ENCODE data around the gene CUL7.
A peak's percentile ranks its signal among the peaks of the same experiment; 100 is the strongest.

Gene CUL7

GRCh38 chr6:43093436-43094289 is 40.0 kb upstream of the CUL7 start:
- Histone ChIP-seq H4K20me1 (ENCODE audit: insufficient read depth, low read length, poor library complexity, severe bottlenecking) (peaks cover 13% of the 10 kb centered on the region), H3K9ac (ENCODE audit: low read depth, low read length, poor library complexity, severe bottlenecking) (no peak overlapping the region), H3K4me3 (ENCODE audit: low read length, poor library complexity, severe bottlenecking) (no peak overlapping the region), H3K27me3 (ENCODE audit: insufficient read depth, low read length, poor library complexity, severe bottlenecking) (no peaks in the 10 kb centered on the region), H3K9me2 (replicated peaks; ENCODE audit: low read depth, low read length) (no peaks in the 10 kb centered on the region), H3K4me2 (ENCODE audit: low read depth, low read length, poor library complexity, severe bottlenecking) (peak overlapping the region; percentile 22), H3K4me1 (ENCODE audit: insufficient read depth, low read length, poor library complexity, severe bottlenecking) (peaks cover 21% of the 10 kb centered on the region), H3K79me2 (ENCODE audit: insufficient read depth, low read length) (peaks cover 75% of the 10 kb centered on the region), H3F3A (ENCODE audit: low read depth) (no peaks in the 10 kb centered on the region), H3K9me3 (ENCODE audit: insufficient read depth, low read depth, low read length) (no peaks in the 10 kb centered on the region), H2AFZ (ENCODE audit: low read length) (no peak overlapping the region), H3K36me3 (ENCODE audit: insufficient read depth, low read length) (no peaks in the 10 kb centered on the region)
- TF ChIP-seq, protein P1, sequence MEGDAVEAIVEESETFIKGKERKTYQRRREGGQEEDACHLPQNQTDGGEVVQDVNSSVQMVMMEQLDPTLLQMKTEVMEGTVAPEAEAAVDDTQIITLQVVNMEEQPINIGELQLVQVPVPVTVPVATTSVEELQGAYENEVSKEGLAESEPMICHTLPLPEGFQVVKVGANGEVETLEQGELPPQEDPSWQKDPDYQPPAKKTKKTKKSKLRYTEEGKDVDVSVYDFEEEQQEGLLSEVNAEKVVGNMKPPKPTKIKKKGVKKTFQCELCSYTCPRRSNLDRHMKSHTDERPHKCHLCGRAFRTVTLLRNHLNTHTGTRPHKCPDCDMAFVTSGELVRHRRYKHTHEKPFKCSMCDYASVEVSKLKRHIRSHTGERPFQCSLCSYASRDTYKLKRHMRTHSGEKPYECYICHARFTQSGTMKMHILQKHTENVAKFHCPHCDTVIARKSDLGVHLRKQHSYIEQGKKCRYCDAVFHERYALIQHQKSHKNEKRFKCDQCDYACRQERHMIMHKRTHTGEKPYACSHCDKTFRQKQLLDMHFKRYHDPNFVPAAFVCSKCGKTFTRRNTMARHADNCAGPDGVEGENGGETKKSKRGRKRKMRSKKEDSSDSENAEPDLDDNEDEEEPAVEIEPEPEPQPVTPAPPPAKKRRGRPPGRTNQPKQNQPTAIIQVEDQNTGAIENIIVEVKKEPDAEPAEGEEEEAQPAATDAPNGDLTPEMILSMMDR (conservative IDR thresholded peaks at IDR 0.05; ENCODE audit: low read length) = no peak
- no peak for TF ChIP-seq EZH2phosphoT487 (IDR thresholded peaks at IDR 0.05; ENCODE audit: borderline replicate concordance)

GRCh38 chr6:43092635-43093034 is 39.0 kb upstream of the CUL7 start:
- no peak for TF ChIP-seq EZH2phosphoT487 (IDR thresholded peaks at IDR 0.05; ENCODE audit: borderline replicate concordance)
- TF ChIP-seq, protein P1 (conservative IDR thresholded peaks at IDR 0.05; ENCODE audit: low read length) = no peak
- H2AFZ ChIP-seq (ENCODE audit: low read length) = no peak overlapping the region
- no peaks in the 10 kb centered on the region for H3K36me3 ChIP-seq (ENCODE audit: insufficient read depth, low read length)
- peaks cover 76% of the 10 kb centered on the region for H3K79me2 ChIP-seq (ENCODE audit: insufficient read depth, low read length)
- no peaks in the 10 kb centered on the region for H3F3A ChIP-seq (ENCODE audit: low read depth)
- no peaks in the 10 kb centered on the region for H3K27me3 ChIP-seq (ENCODE audit: insufficient read depth, low read length, poor library complexity, severe bottlenecking)
- peak overlapping the region; percentile 22 for H3K4me2 ChIP-seq (ENCODE audit: low read depth, low read length, poor library complexity, severe bottlenecking)
- peaks cover 14% of the 10 kb centered on the region for H4K20me1 ChIP-seq (ENCODE audit: insufficient read depth, low read length, poor library complexity, severe bottlenecking)
- H3K9me3 ChIP-seq (ENCODE audit: insufficient read depth, low read depth, low read length) = no peaks in the 10 kb centered on the region
- no peaks in the 10 kb centered on the region for H3K9me2 ChIP-seq (replicated peaks; ENCODE audit: low read depth, low read length)
- H3K9ac ChIP-seq (ENCODE audit: low read depth, low read length, poor library complexity, severe bottlenecking) = no peak overlapping the region
- H3K4me1 ChIP-seq (ENCODE audit: insufficient read depth, low read length, poor library complexity, severe bottlenecking) = peaks cover 21% of the 10 kb centered on the region
- H3K4me3 ChIP-seq (ENCODE audit: low read length, poor library complexity, severe bottlenecking) = no peak overlapping the region

DNA sequence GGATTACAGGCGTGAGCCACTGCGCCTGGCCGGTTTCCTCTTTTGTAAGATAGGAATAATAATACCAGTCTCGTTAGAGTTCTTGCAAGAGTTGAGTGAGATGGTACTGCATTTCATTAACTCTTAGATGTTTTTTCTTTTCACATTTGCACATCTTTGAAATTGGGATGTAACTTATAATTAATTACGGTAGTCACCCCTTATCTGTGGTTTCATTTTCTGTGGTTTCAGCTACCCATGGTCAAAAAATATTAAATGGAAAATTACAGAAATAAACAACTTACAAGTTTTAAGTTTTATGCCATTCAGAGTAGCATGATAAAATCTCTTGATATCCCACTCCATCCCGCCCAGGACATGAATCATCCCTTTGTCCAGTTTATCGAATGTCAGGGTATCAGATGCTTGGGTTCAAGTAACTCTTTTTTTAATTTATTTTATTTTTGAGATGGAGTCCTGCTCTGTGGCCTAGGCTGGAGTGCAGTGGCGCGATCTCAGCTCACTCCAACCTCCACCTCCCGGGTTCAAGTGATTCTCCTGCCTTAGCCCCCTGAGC is 37.9 kb upstream of the CUL7 start:
- TF ChIP-seq, protein P1 (conservative IDR thresholded peaks at IDR 0.05; ENCODE audit: low read length) = no peak
- TF ChIP-seq EZH2phosphoT487 (IDR thresholded peaks at IDR 0.05; ENCODE audit: borderline replicate concordance) = no peak
- no peak overlapping the region for H2AFZ ChIP-seq (ENCODE audit: low read length)
- H3K4me2 ChIP-seq (ENCODE audit: low read depth, low read length, poor library complexity, severe bottlenecking) = no peak overlapping the region
- no peak overlapping the region for H3K9ac ChIP-seq (ENCODE audit: low read depth, low read length, poor library complexity, severe bottlenecking)
- H3K79me2 ChIP-seq (ENCODE audit: insufficient read depth, low read length) = peaks cover 76% of the 10 kb centered on the region
- H3K27me3 ChIP-seq (ENCODE audit: insufficient read depth, low read length, poor library complexity, severe bottlenecking) = no peaks in the 10 kb centered on the region
- peaks cover 17% of the 10 kb centered on the region for H4K20me1 ChIP-seq (ENCODE audit: insufficient read depth, low read length, poor library complexity, severe bottlenecking)
- H3K4me3 ChIP-seq (ENCODE audit: low read length, poor library complexity, severe bottlenecking) = no peak overlapping the region
- no peaks in the 10 kb centered on the region for H3K36me3 ChIP-seq (ENCODE audit: insufficient read depth, low read length)
- peaks cover 22% of the 10 kb centered on the region for H3K4me1 ChIP-seq (ENCODE audit: insufficient read depth, low read length, poor library complexity, severe bottlenecking)
- H3K9me3 ChIP-seq (ENCODE audit: insufficient read depth, low read depth, low read length) = no peaks in the 10 kb centered on the region
- H3F3A ChIP-seq (ENCODE audit: low read depth) = no peaks in the 10 kb centered on the region
- no peaks in the 10 kb centered on the region for H3K9me2 ChIP-seq (replicated peaks; ENCODE audit: low read depth, low read length)
